WTC11 (cell line): ENCODE data around the gene TAOK2. TPM values are rescaled to one million over a fixed set of nuclear protein-coding genes. Genes with fewer than 3 reads are reported as not detected.

Source experiments
- ATAC-seq: fragments of 200-7000 bp; cut with Tn5 transposase; 2 replicates; pipeline ENCODE4 v1.10.0; 2021; ENCODE audit warnings: mild to moderate bottlenecking, moderate library complexity
- CTCF ChIA-PET: fragments of 300-600 bp; sonication (Branson Sonifier 250); formaldehyde crosslinking; loops from one replicate; lab custom pipeline; 2021; ENCODE audit warnings: antibody characterized with exemption; lab: Charles Lee
- POLR2A ChIA-PET: fragments of 350-600 bp; sonication (Branson Sonifier 250); formaldehyde crosslinking; loops from one replicate; lab custom pipeline; 2021; ENCODE audit warnings: antibody characterized with exemption; lab: Charles Lee
- DNase-seq: peaks from one replicate; pipeline ENCODE4 v3.0.0; 2021; ENCODE audit warnings: low spot score
- H3K27ac Mint-ChIP-seq: 2 replicates; pipeline ENCODE4 v1.8.0; 2021; ENCODE audit warnings: mixed read lengths
- H3K27me3 Mint-ChIP-seq: 2 replicates; pipeline ENCODE4 v1.8.0; 2021; ENCODE audit warnings: low read depth, mild to moderate bottlenecking, moderate library complexity, mixed read lengths
- H3K36me3 Mint-ChIP-seq: 2 replicates; pipeline ENCODE4 v1.8.0; 2021; ENCODE audit warnings: mixed read lengths
- H3K4me1 Mint-ChIP-seq: 2 replicates; pipeline ENCODE4 v1.8.0; 2022; ENCODE audit warnings: mixed read lengths
- H3K4me3 Mint-ChIP-seq: 2 replicates; pipeline ENCODE4 v1.8.0; 2021; ENCODE audit warnings: mild to moderate bottlenecking, moderate library complexity, mixed read lengths
- H3K9me3 Mint-ChIP-seq: 2 replicates; pipeline ENCODE4 v1.8.0; 2021; ENCODE audit warnings: mixed read lengths
- ATF6 ChIP-seq: sonication (generic); formaldehyde crosslinking; IDR thresholded peaks from 2 replicates; pipeline ENCODE4 v1.8.1; 2023; ENCODE audit warnings: mild to moderate bottlenecking, missing genetic modification reagents
- CTCF ChIP-seq: fragments of 200-600 bp; IDR thresholded peaks from 2 replicates; pipeline ENCODE4 v1.8.0; 2022; ENCODE audit warnings: antibody characterized with exemption
- FOXP4 ChIP-seq: sonication (generic); formaldehyde crosslinking; IDR thresholded peaks from 2 replicates; pipeline ENCODE4 v1.8.0; 2022; ENCODE audit warnings: mild to moderate bottlenecking, missing genetic modification reagents
- JAZF1 ChIP-seq: fragments of 250-450 bp; sonication (Bioruptor Pico); IDR thresholded peaks from 2 replicates; pipeline ENCODE4 v1.9.0; 2021; ENCODE audit warnings: moderate library complexity, mild to moderate bottlenecking, inconsistent platforms
- MLX ChIP-seq: sonication (generic); formaldehyde crosslinking; IDR thresholded peaks from 2 replicates; pipeline ENCODE4 v1.8.1; 2023; ENCODE audit warnings: mild to moderate bottlenecking, missing genetic modification reagents, moderate library complexity
- NFE2L1 ChIP-seq: sonication (generic); formaldehyde crosslinking; IDR thresholded peaks from 2 replicates; pipeline ENCODE4 v1.8.1; 2023; ENCODE audit warnings: missing genetic modification reagents
- PRDM15 ChIP-seq: sonication (generic); formaldehyde crosslinking; IDR thresholded peaks from 2 replicates; pipeline ENCODE4 v1.8.0; 2022; ENCODE audit warnings: missing genetic modification reagents
- PRRX2 ChIP-seq: fragments of 250-450 bp; sonication (Bioruptor Pico); IDR thresholded peaks from 2 replicates; pipeline ENCODE4 v1.8.0; 2021; ENCODE audit warnings: mild to moderate bottlenecking
- RELA ChIP-seq: sonication (generic); formaldehyde crosslinking; IDR thresholded peaks from 2 replicates; pipeline ENCODE4 v1.8.1; 2022; ENCODE audit warnings: missing genetic modification reagents, mild to moderate bottlenecking, borderline replicate concordance
- SMAD3 ChIP-seq: sonication (generic); formaldehyde crosslinking; IDR thresholded peaks from 2 replicates; pipeline ENCODE4 v1.8.0; 2022; ENCODE audit warnings: missing genetic modification reagents, mild to moderate bottlenecking, borderline replicate concordance
- SOX15 ChIP-seq: fragments of 250-450 bp; sonication (Bioruptor Pico); IDR thresholded peaks from 2 replicates; pipeline ENCODE4 v1.9.0; 2021; ENCODE audit warnings: mild to moderate bottlenecking
- ZBTB21 ChIP-seq: sonication (generic); formaldehyde crosslinking; IDR thresholded peaks from 2 replicates; pipeline ENCODE4 v1.8.1; 2023; ENCODE audit warnings: mild to moderate bottlenecking, missing genetic modification reagents, borderline replicate concordance
- ZNF281 ChIP-seq: sonication (generic); formaldehyde crosslinking; IDR thresholded peaks from 2 replicates; pipeline ENCODE4 v1.8.0; 2023; ENCODE audit warnings: mild to moderate bottlenecking, missing genetic modification reagents
- ZNF416 ChIP-seq: fragments of 250-450 bp; sonication (Bioruptor Pico); IDR thresholded peaks from 2 replicates; pipeline ENCODE4 v1.9.0; 2021; ENCODE audit warnings: mild to moderate bottlenecking, inconsistent platforms
- total RNA-seq: library from RNA; stranded (reverse); gene quantifications from 3 replicates; pipeline ENCODE4 v1.2.3, GENCODE V29; 2021

TAOK2 gene
- total RNA-seq, 1 experiment from 2014 or later, result 42.4 TPM

GRCh38 chr16:29986231-29986630 is 12.6 kb downstream of the TAOK2 start (continued):
- no peak for TF ChIP-seq CTCF
- TF ChIP-seq SOX15, result no peak

GRCh38 chr16:29986931-29987330 is 13.3 kb downstream of the TAOK2 start:
- Mint-ChIP-seq H3K9me3 (no peaks in the 10 kb centered on the region), H3K36me3 (peaks cover 53% of the 10 kb centered on the region), H3K27me3 (no peaks in the 10 kb centered on the region), H3K27ac (no peak overlapping the region), H3K4me3 (no peak overlapping the region), H3K4me1 (no peaks in the 10 kb centered on the region)
- CTCF ChIA-PET, result no interaction called here
- TF ChIP-seq RELA (CRISPR knock-in tag) (no peak), MLX (CRISPR knock-in tag) (no peak), FOXP4 (CRISPR knock-in tag) (no peak), ZNF281 (CRISPR knock-in tag) (no peak), JAZF1 (no peak)
- POLR2A ChIA-PET, result no interaction called here
- ATAC-seq (no peak), DNase-seq (no peak)

- no peak overlapping the region for H3K4me3 Mint-ChIP-seq
- no peak for DNase-seq
- TF ChIP-seq PRDM15 (no peak), ATF6 (CRISPR knock-in tag) (no peak), PRRX2 (CRISPR knock-in tag) (no peak), NFE2L1 (CRISPR knock-in tag) (no peak), ZBTB21 (CRISPR knock-in tag) (no peak), SMAD3 (CRISPR knock-in tag) (no peak), ZNF416 (CRISPR knock-in tag) (no peak)
- H3K4me1 Mint-ChIP-seq, result no peaks in the 10 kb centered on the region
- H3K27me3 Mint-ChIP-seq, result no peaks in the 10 kb centered on the region
- POLR2A ChIA-PET, result interaction anchor here (0.6 kb wide), 1 partner anchor 14 kb away, joined by 3 read pairs; the partner anchor contains the start of gene TAOK2
- H3K9me3 Mint-ChIP-seq, result no peaks in the 10 kb centered on the region
- no peak for ATAC-seq
- no peak overlapping the region for H3K27ac Mint-ChIP-seq
- CTCF ChIA-PET, result no interaction called here
- H3K36me3 Mint-ChIP-seq, result peaks cover 51% of the 10 kb centered on the region
These were observed 13.9 kb downstream of the TAOK2 start for GRCh38 chr16:29987371-29988085.
